IPS-20b (cell line): Measurements from ENCODE around the gene LRRC8D.

Experiments
- H3K27ac ChIP-seq: one replicate; pipeline ENCODE4 v1.5.1; 2013; ENCODE audit warnings: low read length
- H3K27me3 ChIP-seq: 2 replicates; pipeline ENCODE4 v1.6.1; 2013; ENCODE audit warnings: mild to moderate bottlenecking, low read length, inconsistent platforms; ENCODE audit not compliant: insufficient read depth
- H3K36me3 ChIP-seq: 2 replicates; pipeline ENCODE4 v1.6.1; 2013; ENCODE audit warnings: low read depth, mild to moderate bottlenecking, inconsistent platforms, low read length, moderate library complexity; ENCODE audit not compliant: insufficient read depth
- H3K4me1 ChIP-seq: 2 replicates; pipeline ENCODE4 v1.6.1; 2013; ENCODE audit warnings: mild to moderate bottlenecking, control low read depth, inconsistent platforms, low read length, moderate library complexity; ENCODE audit not compliant: insufficient read depth
- H3K4me3 ChIP-seq: 2 replicates; pipeline ENCODE4 v1.5.1; 2013; ENCODE audit warnings: mild to moderate bottlenecking, low read length, inconsistent platforms
- H3K9ac ChIP-seq: 2 replicates; pipeline ENCODE4 v1.6.1; 2013; ENCODE audit warnings: low read depth, mild to moderate bottlenecking, inconsistent platforms, low read length, moderate library complexity
- H3K9me3 ChIP-seq: 2 replicates; pipeline ENCODE4 v1.6.1; 2013; ENCODE audit warnings: mild to moderate bottlenecking, low read depth, low read length, inconsistent platforms; ENCODE audit not compliant: insufficient read depth

LRRC8D gene

GRCh38 chr1:89894210-89895201 lies 73.7 kb downstream of the LRRC8D start:
- no peak overlapping the region for H3K4me3 ChIP-seq
- H3K27ac ChIP-seq: no peak overlapping the region
- peaks cover 8% of the 10 kb centered on the region; the same call in 1 of the 2 replicates for H3K4me1 ChIP-seq
- H3K9me3 ChIP-seq: no peaks in the 10 kb centered on the region
- no peak overlapping the region for H3K9ac ChIP-seq
- H3K27me3 ChIP-seq: no peaks in the 10 kb centered on the region
- peaks cover 16% of the 10 kb centered on the region; the same call in 1 of the 2 replicates for H3K36me3 ChIP-seq

- Histone ChIP-seq H3K36me3 (peaks cover 16% of the 10 kb centered on the region; the same call in 1 of the 2 replicates), H3K27ac (no peak overlapping the region), H3K4me1 (peaks cover 8% of the 10 kb centered on the region; the same call in 1 of the 2 replicates), H3K4me3 (no peak overlapping the region), H3K9ac (no peak overlapping the region), H3K9me3 (no peaks in the 10 kb centered on the region), H3K27me3 (no peaks in the 10 kb centered on the region)
Observed at GRCh38 chr1:89896105-89896942, 75.5 kb downstream of the LRRC8D start.

GRCh38 chr1:89897347-89898133 lies 76.7 kb downstream of the LRRC8D start:
- H3K27ac ChIP-seq: no peak overlapping the region
- peaks cover 16% of the 10 kb centered on the region; the same call in 1 of the 2 replicates for H3K36me3 ChIP-seq
- no peaks in the 10 kb centered on the region for H3K27me3 ChIP-seq
- no peaks in the 10 kb centered on the region for H3K9me3 ChIP-seq
- H3K9ac ChIP-seq: no peak overlapping the region
- H3K4me1 ChIP-seq: peaks cover 8% of the 10 kb centered on the region; the same call in 1 of the 2 replicates
- no peak overlapping the region for H3K4me3 ChIP-seq

- no peaks in the 10 kb centered on the region for H3K9me3 ChIP-seq
- no peak overlapping the region for H3K27ac ChIP-seq
- peaks cover 8% of the 10 kb centered on the region; the same call in 1 of the 2 replicates for H3K4me1 ChIP-seq
- H3K9ac ChIP-seq: no peak overlapping the region
- H3K4me3 ChIP-seq: no peak overlapping the region
- no peaks in the 10 kb centered on the region for H3K27me3 ChIP-seq
- peaks cover 16% of the 10 kb centered on the region; the same call in 1 of the 2 replicates for H3K36me3 ChIP-seq
Observed at GRCh38 chr1:89898150-89898549, 77.3 kb downstream of the LRRC8D start.

GRCh38 chr1:89898695-89899470 lies 78.1 kb downstream of the LRRC8D start:
- Histone ChIP-seq H3K9me3 (no peaks in the 10 kb centered on the region), H3K27ac (no peak overlapping the region), H3K4me1 (peaks cover 10% of the 10 kb centered on the region; the same call in 1 of the 2 replicates), H3K27me3 (no peaks in the 10 kb centered on the region), H3K9ac (no peak overlapping the region), H3K36me3 (peaks cover 16% of the 10 kb centered on the region; the same call in 1 of the 2 replicates), H3K4me3 (no peak overlapping the region)

- Histone ChIP-seq H3K4me1 (peaks cover 25% of the 10 kb centered on the region), H3K4me3 (no peak overlapping the region), H3K9me3 (no peaks in the 10 kb centered on the region), H3K36me3 (peaks cover 16% of the 10 kb centered on the region; the same call in 1 of the 2 replicates), H3K27ac (no peak overlapping the region), H3K27me3 (no peaks in the 10 kb centered on the region), H3K9ac (no peak overlapping the region)
Observed at GRCh38 chr1:89900323-89900722, 79.5 kb downstream of the LRRC8D start.

- H3K4me1 ChIP-seq: peaks cover 32% of the 10 kb centered on the region
- H3K4me3 ChIP-seq: no peak overlapping the region
- peaks cover 16% of the 10 kb centered on the region; the same call in 1 of the 2 replicates for H3K36me3 ChIP-seq
- H3K9ac ChIP-seq: no peak overlapping the region
- H3K27ac ChIP-seq: no peak overlapping the region
- no peaks in the 10 kb centered on the region for H3K9me3 ChIP-seq
- no peaks in the 10 kb centered on the region for H3K27me3 ChIP-seq
Observed at GRCh38 chr1:89900791-89901708, 80.2 kb downstream of the LRRC8D start.

GRCh38 chr1:89901957-89902669 lies 81.3 kb downstream of the LRRC8D start:
- H3K9ac ChIP-seq: no peak overlapping the region
- no peaks in the 10 kb centered on the region for H3K9me3 ChIP-seq
- H3K4me3 ChIP-seq: no peak overlapping the region
- H3K27ac ChIP-seq: no peak overlapping the region
- peaks cover 16% of the 10 kb centered on the region; the same call in 1 of the 2 replicates for H3K36me3 ChIP-seq
- H3K4me1 ChIP-seq: peaks cover 41% of the 10 kb centered on the region
- no peaks in the 10 kb centered on the region for H3K27me3 ChIP-seq

GRCh38 chr1:89903550-89903949 lies 82.7 kb downstream of the LRRC8D start:
- Histone ChIP-seq H3K9ac (0 out of 2 replicates have a peak overlapping the region, but pooled peaks have one; percentile 25), H3K4me3 (no peak overlapping the region), H3K4me1 (peaks cover 50% of the 10 kb centered on the region), H3K27ac (no peak overlapping the region), H3K36me3 (peaks cover 7% of the 10 kb centered on the region; the same call in 1 of the 2 replicates), H3K27me3 (no peaks in the 10 kb centered on the region), H3K9me3 (no peaks in the 10 kb centered on the region)
